OCI-LY1 (cell line): ENCODE measurements around the gene SCYL3.

ENCODE experiments used
- H2AFZ ChIP-seq: fragments of 200-600 bp; sonication (generic), shearing (Covaris generic); 2 replicates; pipeline ENCODE4 v1.6.0; 2014; ENCODE audit warnings: antibody characterized with exemption, mild to moderate bottlenecking, low read length
- H3F3A ChIP-seq: fragments of 200-600 bp; sonication (generic), shearing (Covaris generic); 2 replicates; pipeline ENCODE4 v1.6.0; 2014; ENCODE audit warnings: mild to moderate bottlenecking, antibody characterized with exemption, low read length, moderate library complexity; ENCODE audit not compliant: insufficient read depth
- H3K27ac ChIP-seq: fragments of 200-600 bp; sonication (generic); 2 replicates; pipeline ENCODE4 v1.5.1; 2014; ENCODE audit warnings: low read length, mixed run types, mild to moderate bottlenecking, low read depth; ENCODE audit not compliant: poor library complexity, severe bottlenecking
- H3K27me3 ChIP-seq: fragments of 200-600 bp; sonication (generic); 2 replicates; pipeline ENCODE4 v1.6.0; 2014; ENCODE audit warnings: antibody characterized with exemption, mild to moderate bottlenecking, low read length, moderate library complexity; ENCODE audit not compliant: insufficient read depth
- H3K36me3 ChIP-seq: fragments of 200-600 bp; sonication (generic); 2 replicates; pipeline ENCODE4 v1.6.1; 2014; ENCODE audit warnings: mild to moderate bottlenecking, antibody characterized with exemption, low read length, moderate library complexity, mixed read lengths; ENCODE audit not compliant: insufficient read depth
- H3K4me1 ChIP-seq: fragments of 200-600 bp; sonication (generic); 2 replicates; pipeline ENCODE4 v1.5.1; 2014; ENCODE audit warnings: mild to moderate bottlenecking, low read length, moderate library complexity; ENCODE audit not compliant: insufficient read depth, severe bottlenecking
- H3K4me2 ChIP-seq: fragments of 200-600 bp; sonication (generic), shearing (Covaris generic); 2 replicates; pipeline ENCODE4 v1.6.1; 2014; ENCODE audit warnings: low read length
- H3K4me3 ChIP-seq: fragments of 200-600 bp; sonication (generic); 2 replicates; pipeline ENCODE4 v1.5.1; 2014; ENCODE audit warnings: low read length, low read depth, mild to moderate bottlenecking, mixed read lengths; ENCODE audit not compliant: poor library complexity, severe bottlenecking
- H3K79me2 ChIP-seq: fragments of 200-600 bp; shearing (Covaris generic); 2 replicates; pipeline ENCODE4 v1.6.1; 2016; ENCODE audit warnings: mixed run types, low read length, mixed read lengths; ENCODE audit not compliant: insufficient read depth
- H3K9ac ChIP-seq: fragments of 200-600 bp; sonication (generic), shearing (Covaris generic); 2 replicates; pipeline ENCODE4 v1.6.1; 2014; ENCODE audit warnings: mild to moderate bottlenecking, low read length, mixed read lengths
- H3K9me2 ChIP-seq: fragments of 200-600 bp; sonication (generic), shearing (Covaris generic); 2 replicates; pipeline ENCODE4 v1.6.1; 2014; ENCODE audit warnings: low read depth, mild to moderate bottlenecking, low read length, mixed read lengths
- H3K9me3 ChIP-seq: fragments of 200-600 bp; shearing (Covaris generic); 2 replicates; pipeline ENCODE4 v1.6.1; 2014; ENCODE audit warnings: low read length, mixed read lengths
- H4K20me1 ChIP-seq: fragments of 200-600 bp; sonication (generic), shearing (Covaris generic); 2 replicates; pipeline ENCODE4 v1.6.0; 2016; ENCODE audit warnings: mild to moderate bottlenecking, low read length; ENCODE audit not compliant: insufficient read depth
- CTCF ChIP-seq: fragments of 200-600 bp; sonication (generic), shearing (Covaris generic); IDR thresholded peaks from 2 replicates; pipeline ENCODE4 v1.5.1; 2017; ENCODE audit warnings: mild to moderate bottlenecking, antibody characterized with exemption, low read length, moderate library complexity, mixed read lengths
- EZH2 ChIP-seq: fragments of 200-600 bp; sonication (generic), shearing (Covaris generic); IDR thresholded peaks from 2 replicates; pipeline ENCODE4 v1.8.0; 2017; ENCODE audit warnings: borderline replicate concordance, mixed run types, mild to moderate bottlenecking, antibody characterized with exemption, low read length, moderate library complexity, mixed read lengths

SCYL3 gene

GRCh38 chr1:169804941-169805340 is 88.8 kb downstream of the SCYL3 start:
- H3F3A ChIP-seq = no peaks in the 10 kb centered on the region
- H3K4me1 ChIP-seq = peaks cover 3% of the 10 kb centered on the region
- H3K79me2 ChIP-seq = 0 out of 2 replicates have a peak, but pooled peaks cover 3% of the 10 kb centered on the region
- no peaks in the 10 kb centered on the region for H3K27me3 ChIP-seq
- H2AFZ ChIP-seq = no peak overlapping the region
- no peaks in the 10 kb centered on the region for H3K9me2 ChIP-seq
- TF ChIP-seq EZH2 (no peak), CTCF (no peak)
- H3K9ac ChIP-seq = no peak overlapping the region
- no peak overlapping the region for H3K4me2 ChIP-seq
- no peak overlapping the region for H3K27ac ChIP-seq
- H4K20me1 ChIP-seq = no peaks in the 10 kb centered on the region
- peaks cover 80% of the 10 kb centered on the region for H3K36me3 ChIP-seq
- H3K9me3 ChIP-seq = no peaks in the 10 kb centered on the region
- H3K4me3 ChIP-seq = no peak overlapping the region

- Histone ChIP-seq H3K9ac (no peak overlapping the region), H3K9me2 (no peaks in the 10 kb centered on the region), H3K9me3 (no peaks in the 10 kb centered on the region), H3K4me1 (peaks cover 17% of the 10 kb centered on the region), H3K27me3 (no peaks in the 10 kb centered on the region), H3K79me2 (peaks cover 8% of the 10 kb centered on the region; the same call in 1 of the 2 replicates), H3K4me3 (no peak overlapping the region), H3K36me3 (peaks cover 73% of the 10 kb centered on the region), H3F3A (no peaks in the 10 kb centered on the region), H4K20me1 (no peaks in the 10 kb centered on the region), H3K4me2 (no peak overlapping the region), H2AFZ (no peak overlapping the region), H3K27ac (no peak overlapping the region)
- TF ChIP-seq CTCF (no peak), EZH2 (no peak)
These were observed 90.8 kb downstream of the SCYL3 start for GRCh38 chr1:169802888-169803287.
